IMR-90 (cell line): ENCODE results near the gene ENTPD3. TPM values are rescaled to one million over a fixed set of nuclear protein-coding genes. Genes with fewer than 3 reads are reported as not detected.
A peak's percentile ranks its signal among the peaks of the same experiment; 100 is the strongest.

Source experiments
- ATAC-seq: fragments of 200-7000 bp; cut with Tn5 transposase; 2 replicates; pipeline ENCODE4 v1.9.1; 2020; ENCODE audit warnings: low read depth, mild to moderate bottlenecking, moderate library complexity
- Bru-seq: library from RNA; stranded (reverse); fragments of 400-500 nt; gene quantifications from one replicate; lab custom pipeline; 2021; lab: Mats Ljungman, UMichigan
- BruChase-seq, 2 experiments: library from RNA; stranded (reverse); fragments of 400-500 nt; gene quantifications; one replicate each; lab custom pipeline; 2021; lab: Mats Ljungman, UMichigan
- BruUV-seq: library from RNA; stranded (reverse); fragments of 400-500 nt; replicated peaks from 2 replicates; lab custom pipeline; 2021; lab: Mats Ljungman, UMichigan
- CTCF ChIA-PET: fragments of 300-600 bp; formaldehyde crosslinking; extraction: SDS; loops from one replicate; lab custom pipeline; 2021; ENCODE audit warnings: antibody characterized with exemption; lab: Yijun Ruan, JAX
- POLR2A ChIA-PET: fragments of 300-600 bp; sonication (Branson Sonifier 250); formaldehyde crosslinking; loops from one replicate; lab custom pipeline; 2022; ENCODE audit warnings: antibody characterized with exemption; ENCODE audit not compliant: unreplicated experiment; lab: Charles Lee
- DNase-seq: peaks from one replicate; pipeline ENCODE4 v3.0.0; 2013
- H2AFZ ChIP-seq: replicated peaks from 2 replicates; pipeline ENCODE3; 2013; ENCODE audit warnings: low read length, mild to moderate bottlenecking; ENCODE audit not compliant: poor library complexity
- H2AK5ac ChIP-seq: 2 replicates; pipeline ENCODE4 v1.6.1; 2013; ENCODE audit warnings: low read depth, low read length, inconsistent platforms
- H2AK9ac ChIP-seq: replicated peaks from 2 replicates; pipeline ENCODE3; 2013; ENCODE audit warnings: mild to moderate bottlenecking, low read depth, low read length, moderate library complexity; ENCODE audit not compliant: poor library complexity
- H2BK120ac ChIP-seq: 2 replicates; pipeline ENCODE4 v1.6.1; 2013; ENCODE audit warnings: low read depth, low read length, inconsistent platforms
- H2BK15ac ChIP-seq: 3 replicates; pipeline ENCODE4 v1.6.1; 2013; ENCODE audit warnings: low read depth, low read length, inconsistent platforms
- H2BK20ac ChIP-seq: 2 replicates; pipeline ENCODE4 v1.6.1; 2013; ENCODE audit warnings: low read depth, mild to moderate bottlenecking, inconsistent platforms, low read length, moderate library complexity
- H2BK5ac ChIP-seq: 2 replicates; pipeline ENCODE4 v1.6.1; 2013; ENCODE audit warnings: mild to moderate bottlenecking, low read depth, low read length, inconsistent platforms; ENCODE audit not compliant: poor library complexity, severe bottlenecking
- H3K14ac ChIP-seq: replicated peaks from 2 replicates; pipeline ENCODE4 v1.6.1; 2013; ENCODE audit warnings: low read depth, low read length, inconsistent platforms
- H3K18ac ChIP-seq: 2 replicates; pipeline ENCODE4 v1.6.1; 2013; ENCODE audit warnings: low read depth, low read length, control low read depth
- H3K23ac ChIP-seq: 2 replicates; pipeline ENCODE4 v1.6.1; 2013; ENCODE audit warnings: low read depth, low read length, inconsistent platforms
- H3K27ac ChIP-seq: 2 replicates; pipeline ENCODE4 v1.5.1; 2013; ENCODE audit warnings: mild to moderate bottlenecking, control low read depth, low read length; ENCODE audit not compliant: insufficient read depth
- H3K27me3 ChIP-seq: 2 replicates; pipeline ENCODE4 v1.6.1; 2013; ENCODE audit warnings: low read length; ENCODE audit not compliant: control insufficient read depth, insufficient read depth
- H3K36me3 ChIP-seq: 2 replicates; pipeline ENCODE4 v1.6.1; 2013; ENCODE audit warnings: low read length, mixed read lengths; ENCODE audit not compliant: control insufficient read depth, insufficient read depth
- H3K4ac ChIP-seq: 2 replicates; pipeline ENCODE4 v1.6.1; 2013; ENCODE audit warnings: low read depth, low read length, inconsistent platforms
- H3K4me1 ChIP-seq: 2 replicates; pipeline ENCODE4 v1.6.1; 2013; ENCODE audit warnings: low read length, mixed read lengths; ENCODE audit not compliant: control insufficient read depth, insufficient read depth
- H3K4me2 ChIP-seq: 2 replicates; pipeline ENCODE4 v1.6.1; 2013; ENCODE audit warnings: low read depth, mild to moderate bottlenecking, control low read depth, low read length, moderate library complexity
- H3K4me3 ChIP-seq: 2 replicates; pipeline ENCODE4 v1.5.1; 2013; ENCODE audit warnings: low read depth, mild to moderate bottlenecking, control low read depth, low read length, moderate library complexity; ENCODE audit not compliant: insufficient read depth
- H3K56ac ChIP-seq: 2 replicates; pipeline ENCODE4 v1.6.1; 2013; ENCODE audit warnings: low read length, inconsistent platforms; ENCODE audit not compliant: insufficient read depth; ENCODE audit errors: extremely low read depth
- H3K79me1 ChIP-seq, 2 experiments: 2 replicates each; pipeline ENCODE4 v1.6.1; 2013; ENCODE audit warnings: low read length in 2 of 2, inconsistent platforms in 1 of 2, low read depth in 1 of 2
- H3K9ac ChIP-seq: 2 replicates; pipeline ENCODE4 v1.6.1; 2013; ENCODE audit warnings: low read depth, low read length, control low read depth
- H3K9me1 ChIP-seq: 2 replicates; pipeline ENCODE4 v1.6.1; 2013; ENCODE audit warnings: low read length, inconsistent platforms; ENCODE audit not compliant: insufficient read depth
- H3K9me3 ChIP-seq: 2 replicates; pipeline ENCODE4 v1.6.1; 2013; ENCODE audit warnings: low read length; ENCODE audit not compliant: control insufficient read depth, insufficient read depth
- H4K20me1 ChIP-seq: 2 replicates; pipeline ENCODE4 v1.6.1; 2013; ENCODE audit warnings: low read length, inconsistent platforms; ENCODE audit not compliant: insufficient read depth
- H4K5ac ChIP-seq: 2 replicates; pipeline ENCODE4 v1.6.1; 2013; ENCODE audit warnings: mild to moderate bottlenecking, low read depth, low read length, control low read depth
- H4K8ac ChIP-seq, 2 experiments: 2 replicates each; pipeline ENCODE4 v1.6.1; 2013; ENCODE audit warnings: low read depth in 2 of 2, low read length in 2 of 2, control low read depth in 1 of 2, inconsistent platforms in 1 of 2
- H4K91ac ChIP-seq: 2 replicates; pipeline ENCODE4 v1.6.1; 2013; ENCODE audit warnings: low read depth, low read length, inconsistent platforms; ENCODE audit not compliant: insufficient read depth
- BHLHE40 ChIP-seq: fragments of 150-350 bp; IDR thresholded peaks from 2 replicates; pipeline ENCODE4 v1.6.1; 2016; ENCODE audit warnings: mild to moderate bottlenecking, low read depth, low read length
- CEBPB ChIP-seq: IDR thresholded peaks from 2 replicates; pipeline ENCODE4 v1.6.1; 2012; ENCODE audit warnings: low read depth, low read length, improper control_type of control experiment
- CHD1 ChIP-seq: IDR thresholded peaks from 2 replicates; pipeline ENCODE4 v1.6.1; 2012; ENCODE audit warnings: low read depth, low read length, improper control_type of control experiment
- FOS ChIP-seq: fragments of 150-350 bp; IDR thresholded peaks from 2 replicates; pipeline ENCODE4 v1.6.1; 2016; ENCODE audit warnings: low read depth, low read length
- MAFK ChIP-seq: IDR thresholded peaks from 2 replicates; pipeline ENCODE4 v1.6.1; 2012; ENCODE audit warnings: low read depth, low read length, improper control_type of control experiment
- MAZ ChIP-seq: IDR thresholded peaks from 2 replicates; pipeline ENCODE4 v1.6.1; 2012; ENCODE audit warnings: low read depth, mild to moderate bottlenecking, low read length, improper control_type of control experiment, moderate library complexity, borderline replicate concordance
- POLR2A ChIP-seq: IDR thresholded peaks from 2 replicates; pipeline ENCODE4 v1.6.1; 2012; ENCODE audit warnings: mild to moderate bottlenecking, low read depth, low read length
- RAD21 ChIP-seq: IDR thresholded peaks from 2 replicates; pipeline ENCODE4 v1.6.1; 2012; ENCODE audit warnings: low read length, improper control_type of control experiment
- RCOR1 ChIP-seq: IDR thresholded peaks from 2 replicates; pipeline ENCODE4 v1.6.1; 2012; ENCODE audit warnings: mild to moderate bottlenecking, low read length, improper control_type of control experiment; ENCODE audit not compliant: insufficient replicate concordance
- RFX5 ChIP-seq: IDR thresholded peaks from 2 replicates; pipeline ENCODE4 v1.8.0; 2012; ENCODE audit warnings: low read depth, mild to moderate bottlenecking, low read length, moderate library complexity
- SMC3 ChIP-seq: fragments of 150-350 bp; IDR thresholded peaks from 2 replicates; pipeline ENCODE4 v1.6.1; 2016; ENCODE audit warnings: low read depth, mild to moderate bottlenecking, antibody characterized with exemption, low read length, moderate library complexity
- WGBS, 2 experiments: methylation state at CpG; one replicate each; pipeline versions ENCODE4 v1.1.5 to v1.1.7; 2013; ENCODE audit warnings: missing lambda C conversion rate in 2 of 2; ENCODE audit not compliant: insufficient read length in 1 of 2; ENCODE audit errors: extremely low coverage in 2 of 2; 5-methylcytosine and 5-hydroxymethylcytosine counted together
- dilution Hi-C: fragments of 300-500 bp; cut with HindIII; formaldehyde crosslinking; loops from one replicate; pipeline ENCODE4 v1.14.3; 2018; ENCODE audit warnings: low sequenced_read_pairs; ENCODE audit not compliant: unreplicated experiment
- in situ Hi-C: fragments of 300-500 bp; cut with MboI; formaldehyde crosslinking; loops from 3 replicates; pipeline ENCODE4 v1.14.3; 2019; ENCODE audit warnings: low sequenced_read_pairs, inconsistent platforms, mixed read lengths
- intact Hi-C: fragments of 100-400 bp; cut with micrococcal nuclease; formaldehyde crosslinking; loops from 2 replicates; pipeline ENCODE4 v1.10.0; 2022
- long read RNA-seq: library from polyadenylated mRNA; unstranded; transcript quantifications from one replicate; pipeline ENCODE4 v2.0.0, GENCODE V29; 2021; ENCODE audit not compliant: unreplicated experiment
- polyA plus RNA-seq, 3 experiments: library from polyadenylated mRNA; depleted of rRNA; stranded (reverse); fragments of >200 nt; gene quantifications; 2 replicates each; pipeline ENCODE4 v1.2.3, GENCODE V29; 2012; ENCODE audit warnings: low replicate concordance in 1 of 3
- total RNA-seq: library from RNA; depleted of rRNA; stranded (reverse); fragments of >200 nt; gene quantifications from 2 replicates; pipeline ENCODE4 v1.2.3, GENCODE V29; 2012; rRNA removed
- TF ChIP-seq, protein P1 (sequence below): conservative IDR thresholded peaks from 2 replicates; pipeline ENCODE4 v1.5.1; 2012; ENCODE audit warnings: mild to moderate bottlenecking, low read depth, low read length, improper control_type of control experiment
- TF ChIP-seq, protein P2 (sequence below): fragments of 150-350 bp; IDR thresholded peaks from 2 replicates; pipeline ENCODE4 v1.6.1; 2017; ENCODE audit warnings: mild to moderate bottlenecking, antibody characterized with exemption, low read length, low read depth

Gene ENTPD3
- not detected in 2 replicates for total RNA-seq
- polyA plus RNA-seq (2012; rRNA removed) = not detected in 2 replicates
- 0.01 TPM in 1 of 2 replicates, not detected in the other for polyA plus RNA-seq (2012; cell fraction: cytosol; rRNA removed)
- 0.03 TPM in 1 of 2 replicates, not detected in the other for polyA plus RNA-seq (2012; cell fraction: nucleus; rRNA removed; ENCODE audit: low replicate concordance)
- Bru-seq, nascent RNA = not detected
- BruChase-seq, experiment 1, labeled RNA remaining after a 6-hour chase = percentile 7 among the genes with signal in this experiment
- BruChase-seq, experiment 2, labeled RNA remaining after a 2-hour chase = not detected
- long read RNA-seq = 0 reads

- dilution Hi-C loops = no loop called here
- no peaks in the 10 kb centered on the region for H4K20me1 ChIP-seq
- H3K27me3 ChIP-seq = peaks cover 26% of the 10 kb centered on the region
- H3K4me2 ChIP-seq = peak within 1 kb of the TSS; percentile 57
- no peak within 1 kb of the TSS for H3K4ac ChIP-seq
- DNase-seq (no peak), ATAC-seq (peak; percentile 70)
- H3K23ac ChIP-seq = no peak within 1 kb of the TSS
- CTCF ChIA-PET = interaction anchor here (0.6 to 1.1 kb wide), 2 partner anchors 10 to 29 kb away, joined by 3 read pairs; no protein-coding TSS in a partner anchor
- H3K9me1 ChIP-seq = no peaks in the 10 kb centered on the region
- H2BK20ac ChIP-seq = no peak within 1 kb of the TSS
- H4K8ac ChIP-seq = no peak within 1 kb of the TSS
- no peaks in the 10 kb centered on the region for H3K4me1 ChIP-seq
- peak within 1 kb of the TSS; percentile 80 for H2AFZ ChIP-seq
- no peak within 1 kb of the TSS for H2BK120ac ChIP-seq
- POLR2A ChIA-PET = no interaction called here
- no peak within 1 kb of the TSS for H3K27ac ChIP-seq
- no peaks in the 10 kb centered on the region for H3K79me1 ChIP-seq
- H3K4me3 ChIP-seq = peak within 1 kb of the TSS; percentile 28; the same call in 1 of the 2 replicates
- in situ Hi-C loops = no loop called here
- no peak within 1 kb of the TSS for H4K5ac ChIP-seq
- no peak within 1 kb of the TSS for H3K56ac ChIP-seq
- WGBS, 2 experiments = 2% methylated on average over 32 of the region's 49 CpGs; no CpG with 5 or more reads in 1 of the 2 experiments
- intact Hi-C loops = no loop called here
- no peak within 1 kb of the TSS for H2BK15ac ChIP-seq
- no peak within 1 kb of the TSS for H2AK9ac ChIP-seq
- no peak within 1 kb of the TSS for H3K18ac ChIP-seq
- H2BK5ac ChIP-seq = no peak within 1 kb of the TSS
- H3K9ac ChIP-seq = no peak within 1 kb of the TSS
- H2AK5ac ChIP-seq = no peak within 1 kb of the TSS
- no peak within 1 kb of the TSS for H4K91ac ChIP-seq
- H3K14ac ChIP-seq = no peak within 1 kb of the TSS
- H3K9me3 ChIP-seq = no peaks in the 10 kb centered on the region
- BruUV-seq = no TSS peak
- H3K36me3 ChIP-seq = no peaks in the 10 kb centered on the region
- TF ChIP-seq, protein P1, sequence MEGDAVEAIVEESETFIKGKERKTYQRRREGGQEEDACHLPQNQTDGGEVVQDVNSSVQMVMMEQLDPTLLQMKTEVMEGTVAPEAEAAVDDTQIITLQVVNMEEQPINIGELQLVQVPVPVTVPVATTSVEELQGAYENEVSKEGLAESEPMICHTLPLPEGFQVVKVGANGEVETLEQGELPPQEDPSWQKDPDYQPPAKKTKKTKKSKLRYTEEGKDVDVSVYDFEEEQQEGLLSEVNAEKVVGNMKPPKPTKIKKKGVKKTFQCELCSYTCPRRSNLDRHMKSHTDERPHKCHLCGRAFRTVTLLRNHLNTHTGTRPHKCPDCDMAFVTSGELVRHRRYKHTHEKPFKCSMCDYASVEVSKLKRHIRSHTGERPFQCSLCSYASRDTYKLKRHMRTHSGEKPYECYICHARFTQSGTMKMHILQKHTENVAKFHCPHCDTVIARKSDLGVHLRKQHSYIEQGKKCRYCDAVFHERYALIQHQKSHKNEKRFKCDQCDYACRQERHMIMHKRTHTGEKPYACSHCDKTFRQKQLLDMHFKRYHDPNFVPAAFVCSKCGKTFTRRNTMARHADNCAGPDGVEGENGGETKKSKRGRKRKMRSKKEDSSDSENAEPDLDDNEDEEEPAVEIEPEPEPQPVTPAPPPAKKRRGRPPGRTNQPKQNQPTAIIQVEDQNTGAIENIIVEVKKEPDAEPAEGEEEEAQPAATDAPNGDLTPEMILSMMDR = no peak
- TF ChIP-seq MAFK (no peak), CEBPB (no peak), RCOR1 (no peak), BHLHE40 (no peak), FOS (no peak), POLR2A (no peak), RAD21 (no peak), RFX5 (no peak), MAZ (no peak), SMC3 (no peak), CHD1 (no peak)
- TF ChIP-seq, protein P2, sequence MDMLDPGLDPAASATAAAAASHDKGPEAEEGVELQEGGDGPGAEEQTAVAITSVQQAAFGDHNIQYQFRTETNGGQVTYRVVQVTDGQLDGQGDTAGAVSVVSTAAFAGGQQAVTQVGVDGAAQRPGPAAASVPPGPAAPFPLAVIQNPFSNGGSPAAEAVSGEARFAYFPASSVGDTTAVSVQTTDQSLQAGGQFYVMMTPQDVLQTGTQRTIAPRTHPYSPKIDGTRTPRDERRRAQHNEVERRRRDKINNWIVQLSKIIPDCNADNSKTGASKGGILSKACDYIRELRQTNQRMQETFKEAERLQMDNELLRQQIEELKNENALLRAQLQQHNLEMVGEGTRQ = no peak
These were observed at the start of gene ENTPD3 for GRCh38 chr3:40387001-40387894. TSS of gene ENTPD3 (plus strand) at chr3:40387184. CDS start at chr3:40388058, 874 bp downstream.
